Measurements from ENCODE around the gene WDR46.

Gene WDR46

DNA sequence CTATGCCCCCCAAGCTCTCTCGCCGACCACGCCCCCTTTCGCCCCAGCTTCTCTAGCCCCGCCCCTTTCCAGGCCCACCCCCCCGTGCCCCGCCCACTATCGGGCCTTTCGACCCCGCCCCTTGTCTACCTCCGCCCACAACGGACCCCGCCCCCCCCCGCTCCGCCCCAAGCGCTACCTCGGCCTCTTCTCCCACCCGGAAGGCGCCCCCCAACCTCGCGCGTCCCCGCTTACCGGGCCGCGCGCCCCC, 28.3 kb upstream of the WDR46 start:
- FAIRE-seq, result no peak
- TF ChIP-seq CTCF (IDR thresholded peaks at IDR 0.05; ENCODE audit: insufficient read depth, missing control alignments), result no peak
- peak; percentile 55 for DNase-seq (ENCODE audit: insufficient read length, low spot score)

DNA sequence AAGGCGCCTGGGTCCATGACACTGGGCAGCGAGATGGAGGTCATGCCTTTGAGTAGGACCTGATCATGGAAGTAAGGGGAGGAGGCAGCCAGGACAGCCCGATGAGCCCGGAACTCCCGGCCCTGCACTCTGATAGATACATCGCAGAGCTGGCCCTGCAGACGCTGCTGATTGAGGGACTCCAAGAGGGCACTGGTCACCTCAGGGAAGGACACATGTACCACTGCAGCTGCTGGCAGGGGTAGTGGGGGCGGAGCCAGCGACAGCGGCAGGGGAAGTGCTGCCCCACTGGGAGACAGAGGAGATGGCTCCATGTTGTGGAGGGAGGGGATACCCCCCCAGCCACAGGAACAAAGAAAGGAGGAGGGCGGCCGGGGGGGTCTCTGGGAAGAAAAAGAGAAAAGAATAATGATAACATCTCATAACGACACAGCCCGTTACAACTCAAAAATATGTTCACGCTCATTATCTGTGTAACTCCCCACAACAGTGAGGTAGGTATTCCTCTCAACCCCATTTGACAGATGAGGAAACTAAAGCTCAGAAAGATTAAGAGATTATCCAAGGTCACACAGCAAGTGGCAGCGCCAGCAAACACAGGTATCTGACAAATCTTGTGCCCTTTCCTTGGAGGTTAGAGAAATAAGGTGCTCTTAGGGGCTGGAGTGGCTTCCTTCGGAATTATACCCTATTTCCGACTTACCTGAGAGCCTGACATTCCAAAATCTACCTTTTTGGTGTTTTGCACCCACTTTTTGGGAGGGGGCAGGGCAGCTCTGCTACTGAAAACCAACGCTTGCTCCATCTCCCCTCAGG, 27.8 kb upstream of the WDR46 start:
- no peak for TF ChIP-seq CTCF (IDR thresholded peaks at IDR 0.05; ENCODE audit: insufficient read depth, missing control alignments)
- DNase-seq (ENCODE audit: insufficient read length, low spot score), result no peak
- no peak for FAIRE-seq

GRCh38 chr6:33315793-33316602, 27.0 kb upstream of the WDR46 start:
- no peak for TF ChIP-seq CTCF (IDR thresholded peaks at IDR 0.05; ENCODE audit: insufficient read depth, missing control alignments)
- no peak for DNase-seq (ENCODE audit: insufficient read length, low spot score)
- no peak for FAIRE-seq

DNA sequence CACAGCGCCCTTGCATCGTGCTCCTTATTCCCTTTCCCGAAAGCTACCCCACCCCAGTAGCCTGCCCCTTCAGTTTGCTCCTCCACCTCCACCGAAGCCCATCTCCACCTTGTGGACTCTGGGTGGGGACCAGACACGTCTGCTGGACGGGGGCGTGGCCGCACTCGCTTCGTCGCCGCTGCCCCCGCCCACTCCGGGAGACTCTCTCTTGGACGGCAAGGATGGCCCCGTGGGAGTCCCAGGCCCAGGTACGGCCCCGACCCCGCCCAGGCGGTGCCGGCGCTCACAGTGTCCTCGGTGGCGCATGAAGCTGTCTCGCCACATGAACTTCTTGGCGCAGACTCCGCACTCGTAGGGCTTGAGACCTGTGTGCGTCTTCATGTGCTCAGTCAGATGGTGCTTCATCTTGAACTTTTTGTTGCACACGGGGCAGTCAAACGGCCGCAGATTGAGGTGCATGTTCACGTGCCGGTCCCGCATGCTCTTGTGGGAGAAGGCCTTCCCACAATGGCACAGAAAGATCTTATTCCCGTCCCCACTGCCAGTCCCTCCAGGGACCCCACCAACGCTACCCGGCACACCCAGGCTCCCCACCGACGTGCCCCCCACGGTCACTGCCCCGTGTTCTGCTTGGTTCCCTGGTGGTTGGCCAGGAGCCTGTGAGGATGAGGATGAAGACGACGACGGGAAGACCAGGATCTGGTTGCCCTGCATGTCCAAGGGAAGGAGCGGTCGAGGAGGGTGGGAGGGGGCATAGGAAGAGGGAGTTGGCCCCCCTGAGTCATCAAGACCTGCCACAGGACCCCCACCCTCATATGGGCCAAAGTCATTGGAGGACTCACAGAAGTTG, 26.1 kb upstream of the WDR46 start:
- FAIRE-seq, result no peak
- DNase-seq (ENCODE audit: insufficient read length, low spot score), result no peak
- TF ChIP-seq CTCF (IDR thresholded peaks at IDR 0.05; ENCODE audit: insufficient read depth, missing control alignments), result no peak

DNA sequence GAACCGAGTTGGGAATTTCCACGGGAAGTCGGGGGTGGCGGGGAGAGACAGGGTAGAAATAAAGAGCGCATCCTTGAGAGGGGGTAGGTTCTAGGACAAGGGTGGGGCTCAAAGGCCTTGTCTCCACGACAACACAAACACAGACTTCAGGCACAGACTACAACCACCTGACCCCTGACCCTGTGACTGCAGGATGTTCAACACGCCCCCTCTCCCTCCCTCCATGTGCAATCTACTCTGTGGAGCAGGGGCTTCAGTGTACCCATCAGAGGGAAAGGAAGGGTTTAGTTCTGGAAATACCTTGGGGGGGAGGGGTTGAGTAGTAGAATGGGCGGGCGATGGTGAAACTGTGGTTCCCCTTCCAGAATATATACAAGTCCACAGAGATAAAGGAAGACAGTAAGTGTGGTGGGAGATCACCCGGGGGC, 25.5 kb upstream of the WDR46 start:
- FAIRE-seq, result no peak
- no peak for DNase-seq (ENCODE audit: insufficient read length, low spot score)
- no peak for TF ChIP-seq CTCF (IDR thresholded peaks at IDR 0.05; ENCODE audit: insufficient read depth, missing control alignments)

DNA sequence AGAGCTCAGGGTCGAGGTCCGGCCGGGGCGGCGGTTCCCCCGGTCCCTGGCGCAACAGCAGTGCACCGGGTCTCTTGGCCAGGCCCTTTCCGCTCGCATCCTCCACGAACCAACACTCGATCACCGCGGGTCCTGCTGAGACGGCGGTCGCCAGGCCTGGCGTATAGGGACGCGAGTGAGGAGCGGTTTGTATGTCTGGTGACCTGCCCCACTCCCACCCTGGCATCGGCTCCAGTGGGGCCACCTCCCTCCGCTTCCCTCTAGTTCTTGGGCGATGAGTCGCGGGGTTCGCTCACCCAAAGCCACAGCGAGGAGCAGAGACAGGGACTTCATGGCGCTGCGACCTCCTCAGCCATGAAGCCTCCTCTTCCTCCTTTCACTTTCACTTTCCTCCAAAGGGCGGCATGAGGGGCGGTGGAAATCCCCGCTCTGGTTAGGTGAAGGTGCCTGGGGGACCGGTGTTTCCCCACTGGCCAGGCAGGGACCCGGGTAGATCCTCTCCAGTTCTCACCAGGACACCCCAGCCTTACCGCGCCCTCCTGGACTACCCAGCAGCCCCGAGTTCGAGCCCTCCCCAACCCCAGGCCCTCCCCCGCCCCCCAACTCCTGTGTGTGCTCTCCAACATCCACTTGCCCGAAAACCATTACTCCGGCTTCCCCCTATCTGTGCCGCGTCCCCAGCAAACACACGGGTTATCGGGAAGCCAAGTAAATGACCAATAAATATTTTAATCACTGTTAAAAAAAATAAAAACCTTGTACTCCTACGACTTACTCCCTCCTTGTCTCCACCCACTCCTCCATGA, 24.9 kb upstream of the WDR46 start, which contains the start of gene TAPBP:
Gene TAPBP, minus strand, starts transcription at position 370 of the 806 bp plus-strand sequence. Its CDS starts 37 bp downstream, at position 333.
- FAIRE-seq (no peak), DNase-seq (ENCODE audit: insufficient read length, low spot score) (no peak)
- TF ChIP-seq CTCF (IDR thresholded peaks at IDR 0.05; ENCODE audit: insufficient read depth, missing control alignments), result no peak

Data from D721Med (cell line).